UCSD-AML1 (cell line): Measurements from ENCODE around the gene DPEP1.
"Not testable (repeated sequence)": the region's sequence is repeated elsewhere in the genome, so short reads cannot be mapped to it uniquely, and the experiment has no call there.

ENCODE experiments used
- DNase-seq: peaks from one replicate; lab custom pipeline; 2025; ENCODE audit not compliant: unreplicated experiment; lab: John Stamatoyannopoulos, UW

DPEP1 gene

DNA sequence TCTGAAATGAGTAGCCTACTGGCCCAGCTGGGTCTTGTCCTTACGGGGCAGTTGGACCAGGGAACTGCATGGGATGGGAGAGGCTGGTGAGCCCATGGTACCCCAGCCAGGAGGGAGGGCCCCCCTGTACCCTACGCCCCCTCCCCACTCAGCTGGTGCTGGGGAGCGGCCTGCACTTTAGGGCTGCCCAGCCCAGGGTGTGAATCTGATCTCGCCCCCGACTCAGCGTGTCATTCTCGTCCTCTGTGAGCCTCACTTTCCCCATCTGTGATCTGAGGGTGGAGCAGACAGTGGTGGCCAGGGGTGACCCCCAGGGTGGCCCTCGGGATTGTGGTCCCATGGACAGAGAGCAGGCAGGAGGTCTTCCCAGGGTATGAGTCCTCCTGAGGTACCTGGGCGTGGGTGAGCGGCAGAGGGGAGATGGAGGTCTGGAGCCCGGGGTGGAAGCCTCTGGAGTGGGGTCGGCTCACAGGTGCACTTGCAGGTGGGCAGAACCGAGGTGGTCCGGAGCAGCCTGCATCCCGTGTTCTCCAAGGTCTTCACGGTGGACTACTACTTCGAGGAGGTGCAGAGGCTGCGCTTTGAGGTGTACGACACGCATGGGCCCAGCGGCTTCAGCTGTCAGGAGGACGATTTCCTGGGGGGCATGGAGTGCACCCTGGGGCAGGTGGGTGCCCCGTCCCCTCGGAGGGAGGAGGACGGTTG lies 36.2 kb upstream of the DPEP1 start:
- DNase-seq: no peak

DNA sequence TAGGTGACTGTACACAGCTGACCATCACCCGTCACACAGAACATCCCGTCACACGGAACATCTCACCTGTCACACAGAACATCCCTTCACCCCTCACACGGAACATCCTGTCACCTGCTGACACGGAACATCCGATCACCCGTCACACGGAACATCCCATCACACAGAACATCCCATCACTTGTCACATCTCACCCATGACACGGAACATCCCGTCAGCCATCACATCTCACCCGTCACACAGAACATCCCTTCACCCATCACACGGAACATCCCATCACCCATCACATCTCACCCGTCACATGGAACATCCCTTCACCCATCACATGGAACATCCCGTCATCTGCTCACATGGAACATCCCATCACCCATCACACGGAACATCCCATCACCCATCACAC lies 34.1 kb upstream of the DPEP1 start:
- no peak for DNase-seq

DNA sequence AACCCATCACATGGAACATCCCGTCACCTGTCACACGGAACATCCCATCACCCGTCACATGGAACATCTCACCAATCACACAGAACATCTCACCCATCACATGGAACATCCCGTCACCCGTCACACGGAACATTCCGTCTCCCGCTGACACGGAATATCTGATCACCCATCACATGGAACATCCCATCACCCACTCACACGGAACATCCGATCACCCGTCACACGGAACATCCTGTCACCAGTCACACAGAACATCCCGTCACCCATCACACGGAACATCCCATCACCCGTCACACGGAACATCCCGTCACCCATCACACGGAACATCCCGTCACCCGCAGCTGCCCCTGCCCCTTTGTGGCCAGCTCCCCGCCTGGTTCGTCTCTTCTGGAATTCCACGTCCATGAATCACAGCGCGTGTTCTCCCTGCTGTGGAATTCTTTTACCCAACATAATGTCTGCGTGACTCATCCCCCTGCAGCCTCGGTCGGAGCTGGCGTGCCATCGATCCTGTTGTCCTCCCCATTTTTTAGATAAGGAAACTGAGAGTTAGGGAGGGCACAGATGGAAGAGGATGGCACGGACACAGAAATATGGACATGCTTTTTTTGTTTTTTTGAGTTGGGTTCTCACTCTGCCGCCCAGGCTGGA lies 32.3 kb upstream of the DPEP1 start:
- DNase-seq: no peak

DNA sequence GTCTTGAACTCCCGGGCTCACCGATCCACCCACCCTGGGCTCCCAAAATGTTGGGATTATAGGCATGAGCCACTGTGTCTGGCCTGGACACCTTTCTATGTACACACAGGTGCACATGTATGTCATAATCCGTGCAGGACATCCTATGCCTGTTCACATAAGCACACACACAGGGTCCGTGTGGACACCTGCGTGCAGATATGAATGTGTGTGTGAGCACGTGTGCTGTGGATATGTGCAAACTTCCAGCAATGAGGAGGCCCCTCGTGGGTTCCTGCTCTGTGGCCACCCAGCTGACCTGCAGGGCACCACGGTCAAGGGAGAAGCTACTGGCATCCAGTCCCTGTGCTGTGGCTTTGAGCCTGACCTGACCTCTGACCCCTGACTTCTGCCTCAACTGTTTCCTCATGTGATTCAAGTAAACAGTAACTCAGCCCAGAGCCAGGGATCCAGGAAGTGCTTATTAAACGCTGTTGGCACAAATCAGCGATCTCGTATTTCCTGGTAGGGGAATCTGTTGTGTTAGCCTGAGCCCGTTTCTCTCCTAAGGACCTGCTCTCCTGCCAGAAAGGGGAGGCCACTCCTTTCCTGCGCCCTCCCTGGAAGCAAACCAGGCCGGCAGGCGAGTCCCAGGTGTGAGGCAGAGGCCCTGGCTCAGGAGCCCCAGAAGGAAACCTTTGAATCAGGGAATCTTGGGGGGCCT lies 31.4 kb upstream of the DPEP1 start:
- no peak for DNase-seq

DNA sequence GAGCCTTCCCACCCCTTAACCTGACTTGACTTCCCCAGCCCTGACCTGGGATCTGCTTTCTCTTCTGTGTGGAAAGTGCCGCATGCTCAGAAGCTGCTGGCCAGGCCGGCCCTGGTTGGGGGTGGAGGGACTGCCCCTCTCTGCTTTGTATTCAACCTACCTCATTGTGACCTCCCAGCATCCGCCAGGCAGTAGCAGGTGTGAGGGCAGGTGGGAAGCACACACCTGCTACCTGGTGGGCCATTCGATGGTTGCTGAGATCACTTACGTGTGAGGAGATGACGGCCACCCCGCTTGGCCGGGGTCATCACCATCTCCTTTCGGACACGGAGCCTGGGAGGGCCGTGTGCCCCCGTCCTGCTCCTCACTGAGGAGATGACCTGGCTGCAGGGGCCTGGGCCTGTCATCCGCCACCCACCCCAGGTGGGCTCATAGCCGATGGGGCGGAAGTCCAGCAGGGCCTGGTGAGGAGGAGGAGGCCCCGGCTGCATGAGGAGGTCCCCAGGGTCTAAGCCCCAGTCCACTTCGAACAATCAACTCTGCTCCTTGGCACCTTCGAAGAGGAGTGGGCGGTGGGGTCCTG lies 30.7 kb upstream of the DPEP1 start:
- DNase-seq: no peak

DNA sequence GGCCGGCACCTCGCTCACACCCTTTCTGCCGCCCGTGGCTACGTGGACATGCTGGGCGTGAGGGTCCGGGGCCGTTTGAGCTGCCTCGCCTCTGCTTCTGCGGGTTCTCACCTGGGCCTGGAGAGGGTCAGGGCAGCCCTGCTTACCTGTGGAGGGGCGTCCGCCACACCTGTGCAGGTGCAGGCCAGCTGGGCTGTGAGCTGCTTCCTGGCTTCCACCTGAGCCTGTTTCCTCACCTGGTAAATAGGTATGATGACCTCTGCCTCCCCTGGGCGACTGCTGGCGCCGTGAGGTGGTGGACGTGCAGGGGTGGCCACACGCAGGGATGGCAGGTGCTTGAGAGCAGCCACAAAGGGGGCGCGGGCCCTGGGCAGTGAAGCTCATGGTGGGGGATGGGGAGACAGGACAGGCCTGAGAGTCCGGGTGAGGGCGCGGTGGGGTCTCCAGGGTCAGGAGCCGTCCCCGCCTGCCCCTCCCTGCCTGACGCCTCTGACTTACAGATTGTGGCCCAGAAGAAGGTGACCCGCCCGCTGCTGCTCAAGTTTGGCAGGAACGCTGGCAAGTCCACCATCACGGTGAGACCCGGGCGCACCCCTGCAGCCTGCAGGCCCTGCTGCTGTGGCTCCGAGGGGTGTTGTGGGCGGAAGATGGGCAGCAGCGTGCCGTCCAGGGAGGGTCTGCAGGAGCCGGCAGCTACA lies 30.1 kb upstream of the DPEP1 start:
- DNase-seq: no peak

DNA sequence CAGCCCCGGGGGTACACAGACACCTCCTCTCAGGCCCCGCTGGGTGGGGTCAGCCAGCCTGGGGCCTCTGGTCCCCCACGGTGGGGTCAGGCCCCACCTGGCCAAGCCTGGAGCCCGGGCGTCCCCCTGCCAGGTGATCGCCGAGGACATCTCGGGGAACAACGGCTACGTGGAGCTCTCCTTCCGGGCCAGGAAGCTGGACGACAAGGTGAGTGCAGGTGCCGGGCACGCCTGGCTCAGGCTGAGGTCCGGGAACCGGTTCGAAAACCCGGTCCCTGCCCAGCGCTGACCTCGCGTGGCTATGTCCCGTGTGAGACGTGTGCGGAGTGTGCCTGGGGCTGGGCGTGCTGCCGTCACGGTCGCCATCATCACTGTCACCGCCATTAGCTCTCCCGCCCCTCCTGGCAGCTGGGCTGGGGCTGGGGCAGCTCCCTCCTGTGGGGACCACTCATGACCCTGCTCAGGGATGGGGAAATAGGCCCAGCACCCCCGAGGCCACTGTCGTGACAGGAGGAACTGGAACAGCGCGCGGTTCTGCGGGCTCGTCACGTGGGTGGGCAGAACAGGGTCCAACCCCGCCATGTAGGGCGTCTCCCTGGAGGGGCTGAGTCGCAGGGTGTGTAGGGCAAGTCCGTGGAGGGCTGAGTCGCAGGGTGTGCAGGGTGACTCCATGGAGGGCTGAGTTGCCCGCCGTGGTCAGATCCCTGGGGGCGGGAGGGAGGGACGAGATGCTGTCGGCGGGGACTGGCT lies 29.4 kb upstream of the DPEP1 start:
- no peak for DNase-seq

DNA sequence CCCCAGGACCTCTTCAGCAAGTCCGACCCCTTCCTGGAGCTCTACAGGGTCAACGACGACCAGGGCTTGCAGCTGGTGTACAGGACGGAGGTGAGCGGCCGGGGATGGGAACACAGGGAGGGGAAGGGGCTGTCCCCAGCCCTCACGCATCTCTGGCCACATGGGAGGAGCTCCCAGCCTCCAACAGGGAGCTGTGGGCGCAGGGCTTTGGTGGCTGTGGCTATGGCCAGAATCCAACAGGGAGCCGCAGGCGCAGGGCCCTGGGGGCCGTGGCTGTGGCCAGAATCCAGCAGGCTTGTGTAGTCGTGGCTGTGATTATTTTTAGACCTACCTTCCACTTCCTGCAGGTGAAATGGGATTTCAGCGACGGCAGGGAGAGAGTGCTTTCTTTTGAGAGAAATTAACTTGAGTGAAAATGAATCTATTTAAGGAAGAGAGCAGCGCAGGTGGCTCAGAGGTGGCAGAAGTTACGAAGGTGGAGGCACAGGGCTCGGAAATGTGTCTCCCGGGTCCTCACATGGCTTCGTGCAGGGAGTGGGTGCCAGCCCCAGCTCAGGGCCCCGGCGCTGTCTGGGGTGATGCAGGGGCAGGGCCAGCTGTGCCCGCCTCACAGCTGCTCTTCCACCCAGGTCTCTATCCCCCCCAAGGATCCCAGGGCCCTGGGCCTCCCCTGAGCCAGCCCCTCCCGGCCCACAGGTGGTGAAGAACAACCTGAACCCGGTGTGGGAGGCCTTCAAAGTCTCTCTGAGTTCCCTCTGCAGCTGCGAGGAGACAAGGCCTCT lies 28.5 kb upstream of the DPEP1 start:
- DNase-seq: no peak

DNA sequence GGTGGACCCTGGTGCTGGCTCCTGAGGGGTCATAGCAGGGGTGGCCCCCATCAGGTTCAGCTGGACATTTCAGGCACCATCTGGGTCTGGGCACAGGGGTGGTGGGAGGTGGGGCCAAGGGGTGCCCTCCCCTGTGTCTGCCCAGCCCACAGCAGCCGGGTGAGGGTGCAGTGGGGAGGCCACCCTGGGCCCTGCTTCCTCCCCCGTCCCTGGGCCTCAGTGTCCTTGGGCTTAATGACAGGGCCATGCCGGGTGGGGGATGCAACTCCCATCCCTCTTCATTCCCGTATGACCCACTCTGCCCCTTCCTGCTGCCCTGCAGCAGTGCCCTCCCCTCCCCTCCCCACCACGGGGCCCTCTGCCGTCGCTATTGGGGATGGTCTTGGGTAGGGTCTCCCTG lies 27.2 kb upstream of the DPEP1 start:
- no peak for DNase-seq

DNA sequence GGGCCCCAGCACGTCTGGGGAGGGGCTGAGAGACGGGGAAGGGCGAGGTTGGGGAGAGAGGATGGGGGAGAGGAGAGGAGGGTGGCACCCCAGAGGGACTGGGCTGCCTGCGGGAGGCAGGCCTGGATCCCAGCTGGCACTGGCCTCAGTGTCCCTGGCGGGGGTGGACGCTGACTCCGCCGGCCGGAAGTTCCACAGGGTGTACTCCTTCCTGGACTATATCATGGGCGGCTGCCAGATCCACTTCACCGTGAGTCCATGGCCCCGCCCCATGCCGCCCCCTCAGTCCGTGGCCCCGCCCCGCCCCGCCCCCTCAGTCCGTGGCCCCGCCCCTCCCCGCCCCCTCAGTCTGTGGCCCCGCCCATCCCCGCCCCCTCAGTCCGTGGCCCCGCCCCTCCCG lies 26.6 kb upstream of the DPEP1 start:
- no peak for DNase-seq

DNA sequence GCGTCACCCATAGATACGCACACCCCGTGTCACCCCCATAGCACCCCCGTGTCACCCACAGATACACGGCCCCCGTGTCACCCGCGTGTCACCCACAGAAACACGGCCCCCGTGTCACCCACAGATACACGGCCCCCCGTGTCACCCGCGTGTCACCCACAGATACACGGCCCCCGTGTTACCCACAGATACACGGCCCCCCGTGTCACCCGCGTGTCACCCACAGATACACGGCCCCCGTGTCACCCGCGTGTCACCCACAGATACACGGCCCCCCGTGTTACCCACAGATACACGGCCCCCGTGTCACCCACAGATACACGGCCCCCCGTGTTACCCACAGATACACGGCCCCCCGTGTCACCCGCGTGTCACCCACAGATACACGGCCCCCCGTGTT lies 25.8 kb upstream of the DPEP1 start:
- not testable (repeated sequence) for DNase-seq

DNA sequence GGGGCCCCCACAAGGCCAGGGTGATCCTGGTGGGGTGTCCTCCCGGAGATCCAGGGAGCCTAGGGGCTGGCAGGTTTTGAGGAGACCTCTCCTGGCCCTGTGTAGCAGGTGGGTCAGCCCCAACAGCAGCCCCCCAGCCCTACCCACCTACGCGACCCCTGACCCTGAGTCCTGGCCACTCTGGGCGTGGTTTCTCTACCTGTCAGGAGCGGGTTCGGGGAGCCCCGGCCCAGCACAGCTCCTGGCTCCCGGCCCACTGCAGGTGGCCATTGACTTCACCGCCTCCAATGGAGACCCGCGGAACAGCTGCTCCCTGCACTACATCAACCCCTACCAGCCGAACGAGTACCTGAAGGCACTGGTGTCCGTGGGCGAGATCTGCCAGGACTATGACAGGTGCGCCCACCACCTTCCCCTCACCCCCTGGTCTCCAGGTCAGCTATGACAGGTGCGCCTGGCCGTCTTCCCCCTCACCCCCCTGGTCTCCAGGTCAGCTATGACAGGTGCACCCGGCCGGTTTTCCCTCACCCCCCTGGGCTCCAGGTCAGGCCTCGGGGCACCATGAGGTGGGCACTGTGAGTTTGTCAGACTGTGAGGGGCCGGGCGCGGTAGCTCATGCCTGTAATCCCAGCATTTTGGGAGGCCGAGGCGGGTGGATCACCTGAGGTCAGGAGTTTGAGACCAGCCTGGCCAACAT lies 24.9 kb upstream of the DPEP1 start:
- DNase-seq: no peak

DNA sequence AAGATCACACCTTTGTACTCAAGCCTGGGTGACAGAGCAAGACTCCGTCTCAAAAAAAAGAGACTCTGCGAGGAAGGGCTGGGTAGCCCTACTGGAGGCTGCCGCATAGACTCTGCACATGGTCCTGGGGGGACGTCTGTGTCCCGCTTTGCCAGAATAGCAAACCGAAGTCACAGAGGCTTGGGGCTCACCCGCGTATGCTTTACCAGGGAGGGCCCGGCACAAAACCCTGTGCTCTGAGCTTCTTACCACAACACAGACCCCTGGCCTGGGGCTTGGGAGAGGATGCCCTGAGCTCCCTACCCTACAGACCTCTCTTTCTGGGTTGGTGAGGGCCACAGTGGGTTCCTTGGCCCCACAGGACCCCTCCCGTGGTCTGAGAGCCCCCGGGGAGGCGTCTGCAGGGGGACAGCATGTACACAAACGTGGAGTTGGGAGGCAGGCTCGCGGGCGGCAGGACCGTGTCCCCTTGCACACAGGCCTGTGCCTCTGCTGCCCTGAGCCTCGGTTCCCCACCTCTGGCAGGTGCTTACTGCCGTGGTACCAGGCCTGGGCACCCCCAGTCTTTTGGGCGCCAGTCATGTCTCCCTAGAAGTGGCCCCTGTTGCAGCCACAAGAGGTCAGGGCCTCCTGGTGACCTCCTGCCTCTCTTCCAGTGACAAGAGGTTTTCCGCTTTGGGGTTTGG lies 24.1 kb upstream of the DPEP1 start:
- DNase-seq: no peak

DNA sequence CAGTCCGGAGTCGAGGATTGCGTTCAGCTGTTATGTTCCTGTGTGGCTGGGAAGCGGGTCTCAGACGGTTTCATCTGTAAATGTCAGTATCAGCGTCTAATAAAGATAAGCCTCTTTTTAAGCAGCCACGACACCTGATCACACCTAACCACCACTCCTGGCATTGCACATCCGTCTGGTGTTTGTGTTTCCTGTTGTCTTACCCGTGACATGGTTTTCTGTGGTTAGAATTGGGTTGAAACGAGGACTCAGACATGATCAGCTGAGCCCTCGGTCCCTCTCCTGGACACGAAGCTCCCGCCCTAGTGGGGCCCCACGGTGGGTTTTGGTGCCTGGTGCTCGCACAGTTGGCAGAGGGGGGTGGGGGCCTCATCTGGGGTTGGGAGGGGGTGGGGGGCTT lies 19.6 kb upstream of the DPEP1 start:
- DNase-seq: no peak

DNA sequence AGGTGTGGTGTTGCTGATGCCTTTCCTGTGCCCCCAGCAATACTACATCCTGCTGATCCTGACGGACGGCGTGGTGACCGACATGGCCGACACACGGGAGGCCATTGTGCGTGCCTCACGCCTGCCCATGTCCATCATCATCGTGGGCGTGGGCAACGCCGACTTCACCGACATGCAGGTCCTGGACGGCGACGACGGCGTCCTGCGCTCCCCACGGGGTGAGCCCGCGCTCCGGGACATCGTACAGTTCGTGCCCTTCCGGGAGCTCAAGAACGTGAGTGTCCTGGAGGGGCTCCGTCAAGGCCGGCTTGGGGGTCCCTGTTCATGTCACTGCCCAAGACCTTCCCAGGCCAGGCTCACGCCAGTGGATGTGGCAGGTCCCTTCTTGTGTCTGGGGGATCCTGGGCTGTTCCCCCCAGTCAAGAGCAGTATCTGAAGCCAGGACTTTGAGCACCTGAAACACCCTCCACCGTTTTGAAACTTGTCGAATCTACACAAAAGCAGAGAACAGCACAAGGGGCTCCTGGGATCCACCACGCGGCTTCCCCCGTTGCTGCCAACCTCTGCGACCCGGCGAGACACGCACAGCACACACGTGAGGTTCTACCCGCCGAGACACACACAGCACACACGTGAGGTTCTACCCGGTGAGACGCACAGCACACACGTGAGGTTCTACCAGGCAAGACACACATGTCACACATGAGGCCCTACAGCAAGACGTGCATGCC lies 17.9 kb upstream of the DPEP1 start:
- no peak for DNase-seq

DNA sequence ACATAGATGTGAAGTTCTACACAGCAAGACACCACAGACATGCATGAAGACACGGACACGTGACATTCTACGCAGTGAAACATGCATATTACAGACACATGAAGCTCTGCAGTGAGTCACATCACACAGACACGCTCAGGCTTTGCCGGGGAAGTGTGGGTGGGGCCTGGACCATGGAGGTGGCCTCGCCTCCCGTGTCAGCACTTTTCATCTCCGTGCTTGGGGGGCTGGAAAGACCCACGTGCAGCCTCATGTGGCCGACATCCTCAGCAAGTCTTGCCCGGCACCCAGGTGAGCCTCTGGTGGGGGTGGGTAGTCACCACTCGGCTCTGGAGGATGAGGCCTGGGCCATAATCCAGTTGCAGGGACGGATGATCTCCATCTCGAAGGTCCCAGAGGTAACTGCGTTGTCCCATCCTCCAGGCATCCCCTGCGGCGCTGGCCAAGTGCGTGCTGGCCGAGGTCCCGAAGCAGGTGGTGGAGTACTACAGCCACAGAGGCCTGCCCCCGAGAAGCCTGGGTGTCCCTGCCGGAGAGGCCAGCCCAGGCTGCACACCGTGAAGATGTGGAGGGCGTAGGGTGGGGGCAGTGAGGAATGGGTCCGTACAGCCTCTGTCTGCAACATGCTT lies 17.3 kb upstream of the DPEP1 start:
- DNase-seq: no peak

DNA sequence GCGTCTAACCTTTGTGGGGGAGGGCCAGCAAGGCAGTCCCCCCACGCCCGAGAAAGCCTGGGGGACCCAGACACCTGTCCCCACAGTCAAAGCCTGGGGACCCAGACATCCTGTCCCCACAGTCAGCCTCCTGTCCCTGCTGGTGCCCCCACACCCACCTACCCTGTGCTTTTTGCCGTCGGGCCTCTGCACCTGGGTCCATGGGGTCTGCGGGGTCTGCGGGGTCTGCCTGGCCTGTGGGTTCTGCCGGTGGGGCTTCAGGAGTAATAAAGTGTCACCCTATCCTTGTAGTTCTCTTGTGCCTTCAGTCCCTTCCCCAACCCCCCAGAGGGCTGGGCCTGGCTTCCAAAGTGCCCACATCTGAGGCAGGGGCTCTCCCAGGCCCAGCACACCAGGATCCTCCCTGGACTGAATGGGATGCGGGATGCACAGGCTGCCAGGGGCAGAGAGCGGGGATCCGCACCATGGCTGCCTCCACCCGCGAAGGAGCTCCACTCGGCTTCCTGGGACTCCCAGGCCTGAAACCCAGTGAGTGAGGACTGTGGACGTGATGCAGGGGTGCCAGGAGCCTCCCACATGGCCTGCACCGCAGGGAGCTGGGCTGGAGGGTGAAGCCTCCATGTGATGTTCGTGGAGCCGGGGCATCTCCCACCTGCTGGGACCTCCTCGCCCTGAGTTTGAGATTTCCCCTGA lies 16.3 kb upstream of the DPEP1 start:
- DNase-seq: no peak
